ENCODE measurements around the gene SLC6A13.

The SLC6A13 gene

GRCh38 chr12:206746-207440 lies 55.7 kb downstream of the SLC6A13 start:
- no peaks in the 10 kb centered on the region for H3F3A ChIP-seq (ENCODE audit: insufficient read depth, low read length)
- no peak for TF ChIP-seq CTCF (IDR thresholded peaks at IDR 0.05; ENCODE audit: low read length)
- no peak for TF ChIP-seq EZH2 (IDR thresholded peaks at IDR 0.05; ENCODE audit: borderline replicate concordance, low read length)
- no peaks in the 10 kb centered on the region for H3K36me3 ChIP-seq (ENCODE audit: insufficient read depth, low read length)
- no peaks in the 10 kb centered on the region for H3K4me1 ChIP-seq (ENCODE audit: insufficient read depth, low read length, severe bottlenecking)
- H3K9ac ChIP-seq (ENCODE audit: low read length) = no peak overlapping the region
- H3K27me3 ChIP-seq (ENCODE audit: insufficient read depth, low read length) = peaks cover 15% of the 10 kb centered on the region; the same call in 1 of the 2 replicates
- H3K9me3 ChIP-seq (ENCODE audit: low read length) = no peaks in the 10 kb centered on the region
- no peak overlapping the region for H3K4me3 ChIP-seq (ENCODE audit: low read depth, low read length, poor library complexity, severe bottlenecking)
- no peak overlapping the region for H2AFZ ChIP-seq (ENCODE audit: low read length)
- H3K9me2 ChIP-seq (ENCODE audit: low read depth, low read length) = no peaks in the 10 kb centered on the region
- H3K27ac ChIP-seq (ENCODE audit: low read depth, low read length, poor library complexity, severe bottlenecking) = no peak overlapping the region
- H3K4me2 ChIP-seq (ENCODE audit: low read length) = no peak overlapping the region
- H4K20me1 ChIP-seq (ENCODE audit: insufficient read depth, low read length) = no peaks in the 10 kb centered on the region
- no peaks in the 10 kb centered on the region for H3K79me2 ChIP-seq (ENCODE audit: insufficient read depth, low read length)

- Histone ChIP-seq H3K9me2 (ENCODE audit: low read depth, low read length) (no peaks in the 10 kb centered on the region), H3K9me3 (ENCODE audit: low read length) (no peaks in the 10 kb centered on the region), H2AFZ (ENCODE audit: low read length) (no peak overlapping the region), H3K27me3 (ENCODE audit: insufficient read depth, low read length) (peaks cover 8% of the 10 kb centered on the region), H3F3A (ENCODE audit: insufficient read depth, low read length) (no peaks in the 10 kb centered on the region), H3K4me2 (ENCODE audit: low read length) (no peak overlapping the region), H4K20me1 (ENCODE audit: insufficient read depth, low read length) (no peaks in the 10 kb centered on the region), H3K36me3 (ENCODE audit: insufficient read depth, low read length) (no peaks in the 10 kb centered on the region), H3K27ac (ENCODE audit: low read depth, low read length, poor library complexity, severe bottlenecking) (no peak overlapping the region), H3K4me3 (ENCODE audit: low read depth, low read length, poor library complexity, severe bottlenecking) (no peak overlapping the region), H3K79me2 (ENCODE audit: insufficient read depth, low read length) (no peaks in the 10 kb centered on the region), H3K4me1 (ENCODE audit: insufficient read depth, low read length, severe bottlenecking) (no peaks in the 10 kb centered on the region), H3K9ac (ENCODE audit: low read length) (no peak overlapping the region)
- TF ChIP-seq CTCF (IDR thresholded peaks at IDR 0.05; ENCODE audit: low read length) (no peak), EZH2 (IDR thresholded peaks at IDR 0.05; ENCODE audit: borderline replicate concordance, low read length) (no peak)
Measured at GRCh38 chr12:205026-205425, 57.6 kb downstream of the SLC6A13 start.

GRCh38 chr12:204261-204678 lies 58.4 kb downstream of the SLC6A13 start:
- TF ChIP-seq CTCF (IDR thresholded peaks at IDR 0.05; ENCODE audit: low read length) (no peak), EZH2 (IDR thresholded peaks at IDR 0.05; ENCODE audit: borderline replicate concordance, low read length) (no peak)
- no peak overlapping the region for H3K4me2 ChIP-seq (ENCODE audit: low read length)

More at GRCh38 chr12:204261-204678, 58.4 kb downstream of the SLC6A13 start:
- Histone ChIP-seq H3K27ac (ENCODE audit: low read depth, low read length, poor library complexity, severe bottlenecking) (no peak overlapping the region), H3K79me2 (ENCODE audit: insufficient read depth, low read length) (no peaks in the 10 kb centered on the region), H3K36me3 (ENCODE audit: insufficient read depth, low read length) (no peaks in the 10 kb centered on the region), H3K4me1 (ENCODE audit: insufficient read depth, low read length, severe bottlenecking) (no peaks in the 10 kb centered on the region), H3K27me3 (ENCODE audit: insufficient read depth, low read length) (peaks cover 8% of the 10 kb centered on the region), H3F3A (ENCODE audit: insufficient read depth, low read length) (no peaks in the 10 kb centered on the region), H3K9ac (ENCODE audit: low read length) (no peak overlapping the region), H3K9me3 (ENCODE audit: low read length) (no peaks in the 10 kb centered on the region), H3K9me2 (ENCODE audit: low read depth, low read length) (no peaks in the 10 kb centered on the region), H2AFZ (ENCODE audit: low read length) (no peak overlapping the region), H3K4me3 (ENCODE audit: low read depth, low read length, poor library complexity, severe bottlenecking) (no peak overlapping the region), H4K20me1 (ENCODE audit: insufficient read depth, low read length) (no peaks in the 10 kb centered on the region)
